HepG2 (cell line): Measurements from ENCODE around the gene RPS14. TPM values are rescaled to one million over a fixed set of nuclear protein-coding genes. Genes with fewer than 3 reads are reported as not detected.

Experiments
- BRD4 ChIP-seq: sonication (generic); formaldehyde crosslinking; IDR thresholded peaks from 2 replicates; pipeline ENCODE4 v1.4.0; 2020; ENCODE audit warnings: missing genetic modification reagents
- FOXK1 ChIP-seq: sonication (generic); formaldehyde crosslinking; IDR thresholded peaks from 2 replicates; pipeline ENCODE4 v1.4.0; 2020; ENCODE audit warnings: low read depth, missing genetic modification reagents, borderline replicate concordance
- GABPB1 ChIP-seq: IDR thresholded peaks from 2 replicates; pipeline ENCODE4 v1.6.1; 2016; ENCODE audit warnings: mild to moderate bottlenecking, missing genetic modification reagents, moderate library complexity, missing compliant biosample characterization
- GPN1 ChIP-seq: sonication (generic); formaldehyde crosslinking; IDR thresholded peaks from 2 replicates; pipeline ENCODE4 v1.5.1; 2020; ENCODE audit warnings: missing genetic modification reagents, borderline replicate concordance
- KAT7 ChIP-seq: IDR thresholded peaks from 2 replicates; pipeline ENCODE4 v1.6.1; 2018; ENCODE audit warnings: borderline replicate concordance, missing compliant biosample characterization
- MXD4 ChIP-seq: IDR thresholded peaks from 2 replicates; pipeline ENCODE4 v1.6.1; 2016; ENCODE audit warnings: mild to moderate bottlenecking, missing biosample characterization, missing genetic modification reagents
- NBN ChIP-seq: fragments of 450-650 bp; conservative IDR thresholded peaks from 2 replicates; pipeline ENCODE4 v1.6.1; 2017
- NR2F1 ChIP-seq, 2 experiments: fragments of 450-650 bp in 1 of 2; formaldehyde crosslinking in 1 of 2; IDR thresholded peaks; 2 replicates each; pipeline versions ENCODE4 v1.5.0 to v1.6.1; 2016 to 2020; ENCODE audit warnings: mild to moderate bottlenecking in 1 of 2, missing compliant biosample characterization in 1 of 2, missing genetic modification reagents in 1 of 2, moderate library complexity in 1 of 2
- RAD51 ChIP-seq: fragments of 450-650 bp; IDR thresholded peaks from 2 replicates; pipeline ENCODE4 v1.6.1; 2016; ENCODE audit warnings: borderline replicate concordance
- RBM22 ChIP-seq: fragments of 200-400 bp; formaldehyde crosslinking; optimal IDR thresholded peaks from 2 replicates; pipeline ENCODE3; 2017; ENCODE audit warnings: mild to moderate bottlenecking, low read length, moderate library complexity
- SKI ChIP-seq: fragments of 450-650 bp; IDR thresholded peaks from one replicate; pipeline ENCODE4 v1.6.1; 2018; ENCODE audit warnings: mild to moderate bottlenecking; ENCODE audit not compliant: partially characterized antibody
- SYNCRIP ChIP-seq: fragments of 200-400 bp; formaldehyde crosslinking; IDR thresholded peaks from 2 replicates; pipeline ENCODE4 v1.6.1; 2018; ENCODE audit warnings: mild to moderate bottlenecking, low read depth, low read length; ENCODE audit not compliant: insufficient read depth
- ZNF138 ChIP-seq: sonication (generic); formaldehyde crosslinking; IDR thresholded peaks from 2 replicates; pipeline ENCODE4 v1.5.0; 2020; ENCODE audit warnings: mild to moderate bottlenecking, low read depth, missing genetic modification reagents
- ZNF431 ChIP-seq: sonication (generic); formaldehyde crosslinking; IDR thresholded peaks from 2 replicates; pipeline ENCODE4 v1.9.0; 2022; ENCODE audit warnings: missing genetic modification reagents, low read depth, mild to moderate bottlenecking, borderline replicate concordance
- ZNF530 ChIP-seq: sonication (generic); formaldehyde crosslinking; IDR thresholded peaks from 2 replicates; pipeline ENCODE4 v1.5.0; 2020; ENCODE audit warnings: low read depth, mild to moderate bottlenecking, missing genetic modification reagents
- ZNF570 ChIP-seq: sonication (generic); formaldehyde crosslinking; IDR thresholded peaks from 2 replicates; pipeline ENCODE4 v1.4.0; 2020; ENCODE audit warnings: mild to moderate bottlenecking, missing genetic modification reagents, borderline replicate concordance
- ZNF598 ChIP-seq: sonication (generic); formaldehyde crosslinking; IDR thresholded peaks from 2 replicates; pipeline ENCODE4 v1.5.1; 2020; ENCODE audit warnings: mild to moderate bottlenecking, missing genetic modification reagents, borderline replicate concordance
- polyA plus RNA-seq, 8 experiments: library from polyadenylated mRNA; depleted of rRNA in 3 of 8; stranded (reverse) in 7 of 8; unstranded in 1 of 8; fragments of >200 nt; fragmentation: Illumina TruSeq in 4 of 8; extraction: Trizol in 4 of 8; gene quantifications; 2 replicates each; pipeline versions ENCODE4 v1.2.1 to v1.2.3, GENCODE V29; 2011 to 2016; ENCODE audit warnings: low read depth in 4 of 8, missing spikeins in 1 of 8, mixed read lengths in 1 of 8; ENCODE audit not compliant: insufficient read depth in 1 of 8
- total RNA-seq, 5 experiments: library from RNA; depleted of rRNA; stranded (reverse); fragments of >200 nt; fragmentation: Illumina TruSeq; extraction: Trizol; gene quantifications; 2 replicates each; pipeline ENCODE4 v1.2.3, GENCODE V29; 2016; ENCODE audit warnings: low read depth in 1 of 5
- TF ChIP-seq, protein P1 (sequence below): sonication (generic); formaldehyde crosslinking; IDR thresholded peaks from 2 replicates; pipeline ENCODE4 v1.5.0; 2020; ENCODE audit warnings: missing genetic modification reagents
- TF ChIP-seq, protein P2 (sequence below): sonication (generic); formaldehyde crosslinking; IDR thresholded peaks from 2 replicates; pipeline ENCODE4 v1.4.0; 2020; ENCODE audit warnings: mild to moderate bottlenecking, missing genetic modification reagents
- TF ChIP-seq, protein P3 (sequence below): sonication (generic); formaldehyde crosslinking; IDR thresholded peaks from 2 replicates; pipeline ENCODE4 v1.4.0; 2020; ENCODE audit warnings: missing genetic modification reagents
- TF ChIP-seq, protein P4 (sequence below): sonication (generic); formaldehyde crosslinking; IDR thresholded peaks from 2 replicates; pipeline ENCODE4 v1.8.1; 2023; ENCODE audit warnings: mild to moderate bottlenecking, missing genetic modification reagents, borderline replicate concordance
- TF ChIP-seq, protein P5 (sequence below): sonication (generic); formaldehyde crosslinking; IDR thresholded peaks from 2 replicates; pipeline ENCODE4 v1.4.0; 2020; ENCODE audit warnings: missing genetic modification reagents

The RPS14 gene
- total and polyA plus RNA-seq, 2 of the 13 experiments (the other 11 are each of a cell fraction or from before 2014, with no cell fraction given): 2,116 to 3,295 TPM

DNA sequence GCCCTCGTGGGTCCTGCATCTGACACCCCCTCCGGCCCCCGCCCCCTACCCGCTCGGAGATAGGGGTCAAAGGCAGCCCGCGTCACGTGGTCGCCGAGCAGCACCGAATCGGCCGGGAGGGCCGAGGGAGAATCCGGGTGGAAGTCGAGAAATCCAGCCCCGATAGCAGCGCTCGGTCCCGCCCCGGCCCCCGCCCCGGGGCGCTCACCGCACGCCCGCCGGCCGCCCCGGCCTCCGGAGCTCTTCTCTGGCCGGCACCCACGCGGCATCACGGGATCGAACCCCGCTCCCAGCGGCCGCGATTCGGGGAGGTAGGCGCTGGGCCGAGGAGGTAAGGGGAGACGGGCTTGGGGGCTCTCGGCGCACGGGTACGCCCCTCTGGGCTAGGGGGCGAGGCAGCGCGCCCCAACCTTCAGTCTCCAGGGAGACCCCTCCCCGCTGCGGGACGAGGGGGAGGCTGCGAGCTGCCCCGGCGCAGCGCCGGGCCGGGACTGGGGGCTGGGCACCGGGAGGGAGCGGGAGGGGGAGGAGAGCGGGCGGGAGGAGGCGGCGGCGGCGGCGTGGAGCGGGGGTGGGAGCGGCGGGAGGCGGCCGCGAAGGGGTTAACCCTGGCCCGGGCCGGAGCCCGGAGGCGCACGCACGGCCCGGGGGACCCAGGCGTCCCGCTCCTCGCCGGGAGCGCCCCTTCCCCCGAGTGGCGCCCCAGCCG, 36.3 kb upstream of the RPS14 start (continued):
- TF ChIP-seq SYNCRIP (no peak), SKI (no peak), GABPB1 (CRISPR knock-in tag) (peak; percentile 48), ZNF138 (no peak), ZNF570 (CRISPR knock-in tag) (no peak), NBN (no peak), FOXK1 (CRISPR knock-in tag) (no peak), GPN1 (no peak), ZNF598 (CRISPR knock-in tag) (no peak; the same call in 1 of the 2 replicates), KAT7 (no peak; the same call in 1 of the 2 replicates), BRD4 (CRISPR knock-in tag) (no peak), ZNF431 (CRISPR knock-in tag) (no peak), MXD4 (no peak; the same call in 1 of the 2 replicates), ZNF530 (no peak), RBM22 (no peak), RAD51 (no peak; the same call in 1 of the 2 replicates), NR2F1 (CRISPR knock-in tag; IDR thresholded peaks at IDR 0.05) (peak in 1 of 2 experiments; percentile 49; a peak in 1 of 4 replicates)
- TF ChIP-seq, protein P1, sequence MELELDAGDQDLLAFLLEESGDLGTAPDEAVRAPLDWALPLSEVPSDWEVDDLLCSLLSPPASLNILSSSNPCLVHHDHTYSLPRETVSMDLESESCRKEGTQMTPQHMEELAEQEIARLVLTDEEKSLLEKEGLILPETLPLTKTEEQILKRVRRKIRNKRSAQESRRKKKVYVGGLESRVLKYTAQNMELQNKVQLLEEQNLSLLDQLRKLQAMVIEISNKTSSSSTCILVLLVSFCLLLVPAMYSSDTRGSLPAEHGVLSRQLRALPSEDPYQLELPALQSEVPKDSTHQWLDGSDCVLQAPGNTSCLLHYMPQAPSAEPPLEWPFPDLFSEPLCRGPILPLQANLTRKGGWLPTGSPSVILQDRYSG (CRISPR knock-in tag): no peak
- TF ChIP-seq, protein P2, sequence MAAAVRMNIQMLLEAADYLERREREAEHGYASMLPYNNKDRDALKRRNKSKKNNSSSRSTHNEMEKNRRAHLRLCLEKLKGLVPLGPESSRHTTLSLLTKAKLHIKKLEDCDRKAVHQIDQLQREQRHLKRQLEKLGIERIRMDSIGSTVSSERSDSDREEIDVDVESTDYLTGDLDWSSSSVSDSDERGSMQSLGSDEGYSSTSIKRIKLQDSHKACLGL (CRISPR knock-in tag): no peak
- TF ChIP-seq, protein P3, sequence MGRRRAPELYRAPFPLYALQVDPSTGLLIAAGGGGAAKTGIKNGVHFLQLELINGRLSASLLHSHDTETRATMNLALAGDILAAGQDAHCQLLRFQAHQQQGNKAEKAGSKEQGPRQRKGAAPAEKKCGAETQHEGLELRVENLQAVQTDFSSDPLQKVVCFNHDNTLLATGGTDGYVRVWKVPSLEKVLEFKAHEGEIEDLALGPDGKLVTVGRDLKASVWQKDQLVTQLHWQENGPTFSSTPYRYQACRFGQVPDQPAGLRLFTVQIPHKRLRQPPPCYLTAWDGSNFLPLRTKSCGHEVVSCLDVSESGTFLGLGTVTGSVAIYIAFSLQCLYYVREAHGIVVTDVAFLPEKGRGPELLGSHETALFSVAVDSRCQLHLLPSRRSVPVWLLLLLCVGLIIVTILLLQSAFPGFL (CRISPR knock-in tag): no peak
- TF ChIP-seq, protein P4, sequence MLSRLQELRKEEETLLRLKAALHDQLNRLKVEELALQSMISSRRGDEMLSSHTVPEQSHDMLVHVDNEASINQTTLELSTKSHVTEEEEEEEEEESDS: no peak
- TF ChIP-seq, protein P5, sequence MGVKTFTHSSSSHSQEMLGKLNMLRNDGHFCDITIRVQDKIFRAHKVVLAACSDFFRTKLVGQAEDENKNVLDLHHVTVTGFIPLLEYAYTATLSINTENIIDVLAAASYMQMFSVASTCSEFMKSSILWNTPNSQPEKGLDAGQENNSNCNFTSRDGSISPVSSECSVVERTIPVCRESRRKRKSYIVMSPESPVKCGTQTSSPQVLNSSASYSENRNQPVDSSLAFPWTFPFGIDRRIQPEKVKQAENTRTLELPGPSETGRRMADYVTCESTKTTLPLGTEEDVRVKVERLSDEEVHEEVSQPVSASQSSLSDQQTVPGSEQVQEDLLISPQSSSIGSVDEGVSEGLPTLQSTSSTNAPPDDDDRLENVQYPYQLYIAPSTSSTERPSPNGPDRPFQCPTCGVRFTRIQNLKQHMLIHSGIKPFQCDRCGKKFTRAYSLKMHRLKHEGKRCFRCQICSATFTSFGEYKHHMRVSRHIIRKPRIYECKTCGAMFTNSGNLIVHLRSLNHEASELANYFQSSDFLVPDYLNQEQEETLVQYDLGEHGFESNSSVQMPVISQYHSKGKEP (CRISPR knock-in tag): no peak
